GM10266 (cell line): ENCODE measurements around the gene AOX1.

Experiments used
- DNase-seq: peaks from one replicate; pipeline ENCODE4 v3.0.0; 2012; ENCODE audit errors: extremely low spot score
- CTCF ChIP-seq: IDR thresholded peaks from 2 replicates; pipeline ENCODE4 v1.5.1; 2012; ENCODE audit warnings: mild to moderate bottlenecking, low read depth; ENCODE audit not compliant: control insufficient read depth, insufficient read depth; ENCODE audit errors: missing control alignments

The AOX1 gene

GRCh38 chr2:200687922-200688920, 102.4 kb downstream of the AOX1 start:
- no peak for TF ChIP-seq CTCF
- no peak for DNase-seq

GRCh38 chr2:200689115-200689514, 103.3 kb downstream of the AOX1 start:
- DNase-seq: no peak

GRCh38 chr2:200693836-200694470, 108.1 kb downstream of the AOX1 start:
- no peak for DNase-seq
- no peak for TF ChIP-seq CTCF

More at GRCh38 chr2:200689115-200689514, 103.3 kb downstream of the AOX1 start:
- no peak for TF ChIP-seq CTCF

GRCh38 chr2:200695191-200695590, 109.4 kb downstream of the AOX1 start:
- no peak for DNase-seq
- TF ChIP-seq CTCF: no peak

- DNase-seq: no peak
Measured at GRCh38 chr2:200695601-200696000, 109.8 kb downstream of the AOX1 start.

GRCh38 chr2:200698217-200698616, 112.4 kb downstream of the AOX1 start:
- TF ChIP-seq CTCF: no peak
- no peak for DNase-seq

More at GRCh38 chr2:200695601-200696000, 109.8 kb downstream of the AOX1 start:
- no peak for TF ChIP-seq CTCF
